Activated CD4-positive, alpha-beta T cell treated with anti-CD3 and anti-CD28 coated beads, Interleukin-2, amount 50 U/mL, for 48 hours (primary cell): ENCODE results near the gene SLC20A1.
A peak's percentile ranks its signal among the peaks of the same experiment; 100 is the strongest.
"Not testable (repeated sequence)": the region's sequence is repeated elsewhere in the genome, so short reads cannot be mapped to it uniquely, and the experiment has no call there.

Source experiments
- DNase-seq, 2 experiments: peaks; one replicate each; pipeline ENCODE4 v3.0.0-alpha.2; 2020

SLC20A1 gene

GRCh38 chr2:112686348-112687217, 40.8 kb downstream of the SLC20A1 start:
- no peak for DNase-seq

- DNase-seq, result no peak
Measured at GRCh38 chr2:112687522-112687921, 41.8 kb downstream of the SLC20A1 start.

- no peak for DNase-seq
Measured at GRCh38 chr2:112688086-112688880, 42.5 kb downstream of the SLC20A1 start.

- DNase-seq, result peak; percentile 63 to 73
Measured at GRCh38 chr2:112690853-112691401, 45.2 kb downstream of the SLC20A1 start.

- DNase-seq, result peak; percentile 15 to 40
Measured at GRCh38 chr2:112691881-112692281, 46.1 kb downstream of the SLC20A1 start.

- peak; percentile 69 to 75 for DNase-seq
Measured at GRCh38 chr2:112692495-112692911, 46.8 kb downstream of the SLC20A1 start.

- peak; percentile 64 to 70 for DNase-seq
Measured at GRCh38 chr2:112692918-112693317, 47.2 kb downstream of the SLC20A1 start.

- DNase-seq, result no peak
Measured at GRCh38 chr2:112693596-112693995, 47.9 kb downstream of the SLC20A1 start.

- no peak for DNase-seq
Measured at GRCh38 chr2:112694182-112694581, 48.4 kb downstream of the SLC20A1 start.

GRCh38 chr2:112698834-112699515, 53.2 kb downstream of the SLC20A1 start:
- no peak for DNase-seq

GRCh38 chr2:112699984-112700667, 54.4 kb downstream of the SLC20A1 start:
- no peak for DNase-seq

GRCh38 chr2:112701052-112701451, 55.3 kb downstream of the SLC20A1 start:
- DNase-seq, result no peak

GRCh38 chr2:112703684-112704083, 57.9 kb downstream of the SLC20A1 start:
- no peak for DNase-seq

GRCh38 chr2:112705575-112705974, 59.8 kb downstream of the SLC20A1 start:
- no peak for DNase-seq

- peak; percentile 45 to 66 for DNase-seq
Measured at GRCh38 chr2:112706170-112706664, 60.5 kb downstream of the SLC20A1 start.

GRCh38 chr2:112706947-112707346, 61.2 kb downstream of the SLC20A1 start:
- not testable (repeated sequence) for DNase-seq

- DNase-seq, result no peak
Measured at GRCh38 chr2:112708968-112709367, 63.2 kb downstream of the SLC20A1 start.

- DNase-seq, result no peak
Measured at GRCh38 chr2:112709703-112710102, 64.0 kb downstream of the SLC20A1 start.

- no peak for DNase-seq
Measured at GRCh38 chr2:112710956-112711750, 65.4 kb downstream of the SLC20A1 start.

- DNase-seq, result no peak
Measured at GRCh38 chr2:112712465-112712864, 66.7 kb downstream of the SLC20A1 start.

GRCh38 chr2:112712903-112713584, 67.3 kb downstream of the SLC20A1 start:
- DNase-seq, result peak; percentile 70 to 81
